Measurements from ENCODE around the gene KLHDC7B.

DNA sequence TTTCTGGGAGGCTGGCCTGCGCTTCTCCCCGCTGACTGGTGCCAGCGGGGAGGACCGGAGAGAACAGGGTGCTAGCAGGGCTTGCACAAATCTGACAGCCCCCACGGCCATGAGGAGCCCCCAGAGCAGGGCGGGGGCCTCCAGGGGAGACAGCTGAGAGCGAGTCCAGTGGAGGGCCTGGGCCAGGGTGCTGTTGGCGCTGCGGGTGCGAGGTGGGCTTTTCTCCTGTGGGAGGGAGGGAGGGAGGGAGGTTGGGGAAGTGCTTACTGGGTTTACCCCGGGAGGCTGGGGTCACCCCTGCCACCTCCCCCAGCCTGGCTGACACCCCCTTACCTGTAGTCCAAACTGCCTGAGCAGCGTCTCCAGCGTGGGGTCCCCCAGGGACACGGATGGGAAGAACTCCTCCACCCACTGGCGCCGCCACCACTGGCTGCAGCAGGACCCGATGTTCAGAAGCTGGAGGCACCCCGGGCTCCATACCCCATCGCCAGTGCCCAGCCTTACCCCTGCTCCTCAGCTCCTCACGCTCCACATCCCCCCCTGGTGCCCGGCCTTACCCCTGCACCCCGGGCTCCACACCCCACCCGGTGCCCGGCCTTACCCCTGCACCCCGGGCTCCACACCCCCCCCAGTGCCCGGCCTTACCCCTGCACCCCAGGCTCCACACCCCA, 42.1 kb upstream of the KLHDC7B start:
- TF ChIP-seq, protein P1, sequence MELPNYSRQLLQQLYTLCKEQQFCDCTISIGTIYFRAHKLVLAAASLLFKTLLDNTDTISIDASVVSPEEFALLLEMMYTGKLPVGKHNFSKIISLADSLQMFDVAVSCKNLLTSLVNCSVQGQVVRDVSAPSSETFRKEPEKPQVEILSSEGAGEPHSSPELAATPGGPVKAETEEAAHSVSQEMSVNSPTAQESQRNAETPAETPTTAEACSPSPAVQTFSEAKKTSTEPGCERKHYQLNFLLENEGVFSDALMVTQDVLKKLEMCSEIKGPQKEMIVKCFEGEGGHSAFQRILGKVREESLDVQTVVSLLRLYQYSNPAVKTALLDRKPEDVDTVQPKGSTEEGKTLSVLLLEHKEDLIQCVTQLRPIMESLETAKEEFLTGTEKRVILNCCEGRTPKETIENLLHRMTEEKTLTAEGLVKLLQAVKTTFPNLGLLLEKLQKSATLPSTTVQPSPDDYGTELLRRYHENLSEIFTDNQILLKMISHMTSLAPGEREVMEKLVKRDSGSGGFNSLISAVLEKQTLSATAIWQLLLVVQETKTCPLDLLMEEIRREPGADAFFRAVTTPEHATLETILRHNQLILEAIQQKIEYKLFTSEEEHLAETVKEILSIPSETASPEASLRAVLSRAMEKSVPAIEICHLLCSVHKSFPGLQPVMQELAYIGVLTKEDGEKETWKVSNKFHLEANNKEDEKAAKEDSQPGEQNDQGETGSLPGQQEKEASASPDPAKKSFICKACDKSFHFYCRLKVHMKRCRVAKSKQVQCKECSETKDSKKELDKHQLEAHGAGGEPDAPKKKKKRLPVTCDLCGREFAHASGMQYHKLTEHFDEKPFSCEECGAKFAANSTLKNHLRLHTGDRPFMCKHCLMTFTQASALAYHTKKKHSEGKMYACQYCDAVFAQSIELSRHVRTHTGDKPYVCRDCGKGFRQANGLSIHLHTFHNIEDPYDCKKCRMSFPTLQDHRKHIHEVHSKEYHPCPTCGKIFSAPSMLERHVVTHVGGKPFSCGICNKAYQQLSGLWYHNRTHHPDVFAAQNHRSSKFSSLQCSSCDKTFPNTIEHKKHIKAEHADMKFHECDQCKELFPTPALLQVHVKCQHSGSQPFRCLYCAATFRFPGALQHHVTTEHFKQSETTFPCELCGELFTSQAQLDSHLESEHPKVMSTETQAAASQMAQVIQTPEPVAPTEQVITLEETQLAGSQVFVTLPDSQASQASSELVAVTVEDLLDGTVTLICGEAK (IDR thresholded peaks at IDR 0.05; ENCODE audit: borderline replicate concordance): no peak
- no peak for TF ChIP-seq RAD21 (IDR thresholded peaks at IDR 0.05; ENCODE audit: insufficient read depth, low read depth, low read length)

All from GM12878 (cell line).